Measurements from ENCODE around the gene MEGF6. TPM values are rescaled to one million over a fixed set of nuclear protein-coding genes. Genes with fewer than 3 reads are reported as not detected.

Gene MEGF6
- total and polyA plus RNA-seq, 9 of the 15 experiments (the other 6 are each of a cell fraction or from before 2014, with no cell fraction given): 0.03 to 1.7 (median 0.24) TPM; not detected in 3

- TF ChIP-seq PCBP1 (IDR thresholded peaks at IDR 0.05; ENCODE audit: low read depth, low read length, poor library complexity, severe bottlenecking): peak; percentile 50
- no peak for TF ChIP-seq ARID1B (IDR thresholded peaks at IDR 0.05)
- TF ChIP-seq HDAC3 (IDR thresholded peaks at IDR 0.05; ENCODE audit: borderline replicate concordance, partially characterized antibody): no peak
- no peak for TF ChIP-seq ZSCAN29 (IDR thresholded peaks at IDR 0.05)
- TF ChIP-seq, protein P1, sequence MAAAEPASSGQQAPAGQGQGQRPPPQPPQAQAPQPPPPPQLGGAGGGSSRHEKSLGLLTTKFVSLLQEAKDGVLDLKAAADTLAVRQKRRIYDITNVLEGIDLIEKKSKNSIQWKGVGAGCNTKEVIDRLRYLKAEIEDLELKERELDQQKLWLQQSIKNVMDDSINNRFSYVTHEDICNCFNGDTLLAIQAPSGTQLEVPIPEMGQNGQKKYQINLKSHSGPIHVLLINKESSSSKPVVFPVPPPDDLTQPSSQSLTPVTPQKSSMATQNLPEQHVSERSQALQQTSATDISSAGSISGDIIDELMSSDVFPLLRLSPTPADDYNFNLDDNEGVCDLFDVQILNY (CRISPR knock-in tag; IDR thresholded peaks at IDR 0.05): no peak
- no peak for TF ChIP-seq ZNF175 (CRISPR knock-in tag; IDR thresholded peaks at IDR 0.05; ENCODE audit: low read depth)
- TF ChIP-seq HMG20B (CRISPR knock-in tag; IDR thresholded peaks at IDR 0.05): no peak
- no peak for TF ChIP-seq ZNF584 (CRISPR knock-in tag; IDR thresholded peaks at IDR 0.05; ENCODE audit: low read depth)
- no peak for TF ChIP-seq EP400 (IDR thresholded peaks at IDR 0.05)
- TF ChIP-seq, protein P2, sequence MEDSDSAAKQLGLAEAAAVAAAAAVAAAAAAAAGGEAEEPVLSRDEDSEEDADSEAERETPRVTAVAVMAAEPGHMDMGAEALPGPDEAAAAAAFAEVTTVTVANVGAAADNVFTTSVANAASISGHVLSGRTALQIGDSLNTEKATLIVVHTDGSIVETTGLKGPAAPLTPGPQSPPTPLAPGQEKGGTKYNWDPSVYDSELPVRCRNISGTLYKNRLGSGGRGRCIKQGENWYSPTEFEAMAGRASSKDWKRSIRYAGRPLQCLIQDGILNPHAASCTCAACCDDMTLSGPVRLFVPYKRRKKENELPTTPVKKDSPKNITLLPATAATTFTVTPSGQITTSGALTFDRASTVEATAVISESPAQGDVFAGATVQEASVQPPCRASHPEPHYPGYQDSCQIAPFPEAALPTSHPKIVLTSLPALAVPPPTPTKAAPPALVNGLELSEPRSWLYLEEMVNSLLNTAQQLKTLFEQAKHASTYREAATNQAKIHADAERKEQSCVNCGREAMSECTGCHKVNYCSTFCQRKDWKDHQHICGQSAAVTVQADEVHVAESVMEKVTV (CRISPR knock-in tag; IDR thresholded peaks at IDR 0.05): no peak
- TF ChIP-seq PCBP2 (IDR thresholded peaks at IDR 0.05; ENCODE audit: low read depth, low read length, poor library complexity, severe bottlenecking): no peak
- no peak for TF ChIP-seq TCF7L2 (IDR thresholded peaks at IDR 0.05; ENCODE audit: low read depth, low read length)
- TF ChIP-seq RAD21 (CRISPR knock-in tag; conservative IDR thresholded peaks at IDR 0.05 in 1 of 2, IDR thresholded peaks at IDR 0.05 in 1 of 2): no peak
- TF ChIP-seq HES1 (IDR thresholded peaks at IDR 0.05; ENCODE audit: low read depth): no peak
- TF ChIP-seq SIN3B (IDR thresholded peaks at IDR 0.05; ENCODE audit: low read depth): peak; percentile 18; the same call in 1 of the 2 replicates
- TF ChIP-seq ZNF121 (CRISPR knock-in tag; conservative IDR thresholded peaks at IDR 0.05): no peak
- TF ChIP-seq FOXK1 (CRISPR knock-in tag; IDR thresholded peaks at IDR 0.05; ENCODE audit: borderline replicate concordance): 0 out of 2 replicates have a peak, but pooled peaks have one; percentile 81
- TF ChIP-seq NFE2 (IDR thresholded peaks at IDR 0.05; ENCODE audit: low read depth): no peak
- no peak for TF ChIP-seq EZH2 (IDR thresholded peaks at IDR 0.05; ENCODE audit: borderline replicate concordance, low read depth, low read length)
- peak; percentile 31; the same call in 1 of the 2 replicates for TF ChIP-seq RB1 (IDR thresholded peaks at IDR 0.05; ENCODE audit: low read depth)
- no peak for TF ChIP-seq PHTF2 (CRISPR knock-in tag; IDR thresholded peaks at IDR 0.05)
- TF ChIP-seq PHB (CRISPR knock-in tag; IDR thresholded peaks at IDR 0.05): no peak
- TF ChIP-seq PURB (CRISPR knock-in tag; IDR thresholded peaks at IDR 0.05; ENCODE audit: low read depth): no peak
- no peak for TF ChIP-seq KAT7 (CRISPR knock-in tag; IDR thresholded peaks at IDR 0.05; ENCODE audit: borderline replicate concordance)
- TF ChIP-seq MYC (IDR thresholded peaks at IDR 0.05; ENCODE audit: low read depth, low read length): peak; percentile 57; the same call in 1 of the 2 replicates
- TF ChIP-seq MYC (CRISPR knock-in tag; IDR thresholded peaks at IDR 0.05; ENCODE audit: borderline replicate concordance, low read depth): no peak
These were observed 13.2 kb upstream of the MEGF6 start, which contains the start of gene TPRG1L (continued) for GRCh38 chr1:3624200-3625136.

Measured in K562 (cell line).